Hematopoietic multipotent progenitor cell (in vitro differentiated cells): ENCODE results near the gene MS4A4A. TPM values are rescaled to one million over a fixed set of nuclear protein-coding genes. Genes with fewer than 3 reads are reported as not detected.
"Not testable (repeated sequence)": the region's sequence is repeated elsewhere in the genome, so short reads cannot be mapped to it uniquely, and the experiment has no call there.

ENCODE experiments used
- DNase-seq, 3 donors: peaks; one replicate each; pipeline ENCODE4 v3.0.0-alpha.2; 2011 to 2015; ENCODE audit warnings: low read depth in 2 of 3, low spot score in 2 of 3
- total RNA-seq: library from RNA; depleted of rRNA; stranded (reverse); fragments of >200 nt; gene quantifications from one replicate; pipeline ENCODE4 v1.2.3, GENCODE V29; 2012

MS4A4A gene
- total RNA-seq = 1.1 TPM

DNA sequence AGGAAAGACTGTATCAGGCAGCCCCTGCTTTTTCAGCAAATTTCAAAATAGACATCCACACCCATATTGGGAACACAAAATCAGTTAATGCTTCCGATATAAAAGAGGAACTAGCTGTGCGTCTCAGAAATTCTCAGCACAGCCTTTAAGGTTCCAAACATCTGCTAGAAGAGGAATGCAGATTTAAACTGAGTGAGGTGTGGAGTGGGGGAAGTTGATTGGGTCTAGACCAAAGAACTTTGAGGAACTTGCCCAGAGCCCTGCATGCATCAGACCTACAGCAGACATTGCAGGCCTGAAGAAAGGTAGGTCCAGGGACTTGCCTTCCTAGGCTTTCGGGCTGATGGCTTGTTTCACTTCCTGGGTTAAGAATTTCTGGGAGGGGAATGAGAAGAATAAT is at the start of gene MS4A4A:
MS4A4A (plus strand) TSS at position 255 of the 400 bp plus-strand sequence; CDS start at position 265, 10 bp downstream.
- peak in 2 of 3 donors; percentile 77 to 96 for DNase-seq

DNA sequence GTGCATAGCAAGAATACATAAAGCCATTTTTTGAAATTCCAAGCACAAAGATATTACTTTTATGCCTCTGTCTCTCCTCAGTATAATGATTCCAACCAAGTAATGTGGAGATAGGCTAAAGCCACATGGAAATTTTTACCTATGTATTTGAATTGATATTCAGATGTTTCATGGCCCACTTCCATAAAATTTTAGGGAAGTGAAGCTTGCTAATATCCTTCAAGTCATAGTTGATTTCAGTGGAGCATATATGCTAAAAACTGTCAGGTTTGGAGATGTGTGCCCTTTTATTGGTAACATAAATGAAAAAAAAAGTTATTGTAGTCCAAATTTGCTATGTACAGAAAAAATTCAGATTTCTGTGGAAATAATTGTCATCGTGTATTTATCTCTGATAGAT is 49.8 kb upstream of the MS4A4A start:
- DNase-seq = no peak

DNA sequence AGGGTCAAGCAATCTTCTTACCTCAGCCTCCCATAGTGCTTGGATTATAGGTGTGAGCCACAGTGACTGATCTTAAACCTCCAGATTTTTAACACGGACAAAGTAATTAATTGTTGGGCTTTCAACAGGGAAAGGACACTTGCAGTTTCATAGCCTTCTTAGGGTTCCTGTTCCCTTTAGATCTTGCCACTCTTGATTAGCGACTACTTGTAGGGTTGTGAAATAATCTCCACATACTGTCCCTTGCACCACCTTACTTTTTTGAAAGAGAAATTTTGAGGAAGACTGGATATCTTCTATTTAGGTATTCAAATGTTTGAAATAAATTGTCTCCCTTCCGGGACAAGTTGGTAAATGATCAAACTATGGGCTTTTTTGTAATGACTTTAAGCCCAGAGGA is 45.1 kb upstream of the MS4A4A start:
- DNase-seq = no peak

DNA sequence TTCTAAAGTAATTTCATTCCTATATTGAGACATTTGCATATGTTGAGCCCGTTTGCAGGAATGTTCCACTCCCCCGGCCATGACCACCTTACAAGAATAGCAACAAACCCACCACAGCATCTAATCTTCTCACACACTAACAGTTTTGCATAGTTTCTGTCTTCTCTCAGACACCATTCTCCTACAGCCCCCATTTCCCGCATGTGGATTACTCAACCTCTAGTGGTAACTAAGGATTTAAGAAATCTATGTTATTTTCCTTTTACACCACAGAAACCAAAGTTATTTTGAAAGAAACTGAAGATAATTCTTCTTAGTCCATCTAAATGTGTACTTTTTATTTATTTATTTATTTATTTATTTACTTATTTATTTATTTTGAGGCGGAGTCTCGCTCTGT is 39.8 kb upstream of the MS4A4A start:
- no peak for DNase-seq

DNA sequence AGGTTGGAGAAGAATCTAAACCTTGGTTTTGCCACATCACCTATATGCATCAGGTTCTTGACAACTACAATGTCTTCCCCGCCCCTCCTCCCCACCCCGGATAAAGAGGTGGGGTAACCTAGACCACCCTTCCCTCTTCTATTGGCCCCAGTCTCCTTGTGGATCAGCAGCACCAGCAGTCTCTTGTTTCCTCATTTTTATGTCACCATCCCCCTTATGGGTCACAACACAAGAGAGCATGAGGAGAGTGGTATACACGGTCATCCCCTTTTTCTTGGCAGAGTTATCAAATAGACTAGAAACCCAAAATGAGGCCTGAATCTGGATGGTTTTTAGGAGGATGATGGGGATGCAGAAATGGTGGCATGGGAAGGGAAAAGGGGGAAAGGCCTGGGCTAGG is 38.7 kb upstream of the MS4A4A start:
- no peak for DNase-seq

DNA sequence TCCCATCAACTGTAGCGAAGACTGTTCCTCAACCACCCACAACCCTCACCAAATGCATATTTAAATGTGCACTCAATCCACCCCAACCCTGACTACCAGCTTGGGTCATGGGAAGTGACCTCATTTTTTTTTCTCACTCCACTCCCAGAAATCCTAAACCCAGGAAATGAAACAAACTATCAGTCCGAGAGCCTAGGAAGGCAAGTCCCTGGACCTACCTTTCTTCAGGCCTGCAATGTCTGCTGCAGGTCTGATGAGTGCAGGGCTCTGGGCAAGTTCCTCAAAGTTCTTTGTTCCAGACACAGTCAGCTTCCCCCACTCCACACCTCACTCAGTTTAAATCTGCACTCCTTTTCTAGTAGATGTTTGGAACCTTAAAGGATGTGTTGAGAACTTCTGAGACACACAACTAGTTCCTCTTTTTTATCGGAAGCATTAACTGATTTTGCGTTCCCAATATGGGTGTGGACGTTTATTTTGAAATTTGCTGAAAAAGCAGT is 37.7 kb upstream of the MS4A4A start, which contains the start of gene MS4A4E:
MS4A4E (minus strand) TSS at position 398 of the 500 bp plus-strand sequence. CDS start 13,082 bp downstream, outside the sequence.
- DNase-seq = peak in 2 of 3 donors; percentile 26 to 83

DNA sequence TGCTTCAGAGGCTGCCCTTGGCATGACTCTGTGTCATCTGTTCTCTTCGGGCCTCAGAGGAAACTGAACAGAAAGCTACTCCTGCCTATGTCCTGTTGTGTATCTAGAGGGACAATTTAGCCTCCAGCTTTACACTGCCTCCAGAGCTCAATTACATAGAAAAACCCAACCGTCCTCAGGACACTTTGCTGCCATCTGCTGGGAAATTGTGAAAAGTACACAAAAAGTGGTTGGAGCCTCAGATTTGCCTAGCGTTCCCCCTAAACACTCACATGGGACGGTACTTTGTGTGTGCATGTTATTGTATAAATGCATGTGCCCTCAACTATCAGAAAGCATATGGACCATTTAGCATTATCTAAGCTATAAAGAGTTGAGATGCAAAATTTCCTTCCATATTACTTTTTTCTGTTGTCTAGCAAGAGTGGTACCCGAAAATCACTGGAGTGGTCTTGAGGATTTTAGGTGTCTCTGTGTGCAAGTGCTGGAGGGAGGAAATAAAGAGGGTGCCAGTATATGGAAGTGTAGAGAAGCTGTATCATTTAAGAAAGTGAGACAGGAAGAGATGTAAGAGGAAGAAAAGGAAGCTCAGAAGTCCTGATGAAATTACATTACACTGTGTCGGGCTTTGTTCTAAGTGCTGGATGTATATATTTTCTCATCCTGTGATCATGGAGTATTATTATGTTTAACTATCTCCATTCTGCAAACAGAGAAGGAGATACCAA is 28.8 kb upstream of the MS4A4A start:
- peak in 2 of 3 donors; percentile 27 to 82 for DNase-seq

DNA sequence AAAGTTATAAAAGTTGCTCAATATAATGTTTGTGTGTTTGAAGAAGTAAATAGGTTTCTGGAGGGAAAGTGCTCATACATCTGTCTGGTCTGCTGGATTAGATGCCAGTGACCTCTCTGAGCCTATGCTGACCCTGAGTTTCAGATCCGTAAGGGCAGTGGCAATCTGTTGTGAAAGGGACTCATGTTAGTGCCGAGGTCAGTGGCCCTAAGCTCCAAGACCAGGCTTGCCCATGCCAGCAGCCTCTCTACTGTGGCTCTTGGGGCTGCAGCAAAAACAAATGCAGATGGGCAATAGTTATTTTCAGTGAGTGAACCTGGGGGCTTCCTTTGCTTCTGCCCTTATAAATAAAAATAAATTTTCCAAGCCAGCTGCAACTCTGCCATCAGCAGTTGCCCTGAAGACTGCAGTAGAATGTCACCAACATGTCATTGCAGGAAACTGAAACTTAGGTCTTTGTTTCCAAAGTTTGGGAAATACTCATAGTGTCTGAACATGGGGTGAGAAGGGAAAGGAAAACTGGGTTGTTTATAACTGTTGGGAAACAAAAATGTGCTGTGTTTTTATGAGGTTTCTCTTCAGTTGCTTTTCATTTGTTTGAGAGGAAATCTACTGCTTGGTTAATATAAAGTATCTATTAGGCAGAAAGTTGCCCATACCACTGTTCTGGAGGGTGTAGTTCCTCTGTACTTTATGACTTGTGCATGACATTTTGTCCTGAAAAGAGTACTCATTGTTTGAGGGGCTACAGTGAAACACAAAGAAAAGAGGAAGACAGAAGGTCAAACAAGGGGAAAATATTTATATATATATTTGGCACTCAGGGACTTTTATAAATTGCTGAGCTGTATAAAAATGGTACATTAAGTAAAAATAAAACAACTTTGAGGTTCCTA is 28.0 kb upstream of the MS4A4A start:
- DNase-seq = peak in 1 of 3 donors; percentile 22

DNA sequence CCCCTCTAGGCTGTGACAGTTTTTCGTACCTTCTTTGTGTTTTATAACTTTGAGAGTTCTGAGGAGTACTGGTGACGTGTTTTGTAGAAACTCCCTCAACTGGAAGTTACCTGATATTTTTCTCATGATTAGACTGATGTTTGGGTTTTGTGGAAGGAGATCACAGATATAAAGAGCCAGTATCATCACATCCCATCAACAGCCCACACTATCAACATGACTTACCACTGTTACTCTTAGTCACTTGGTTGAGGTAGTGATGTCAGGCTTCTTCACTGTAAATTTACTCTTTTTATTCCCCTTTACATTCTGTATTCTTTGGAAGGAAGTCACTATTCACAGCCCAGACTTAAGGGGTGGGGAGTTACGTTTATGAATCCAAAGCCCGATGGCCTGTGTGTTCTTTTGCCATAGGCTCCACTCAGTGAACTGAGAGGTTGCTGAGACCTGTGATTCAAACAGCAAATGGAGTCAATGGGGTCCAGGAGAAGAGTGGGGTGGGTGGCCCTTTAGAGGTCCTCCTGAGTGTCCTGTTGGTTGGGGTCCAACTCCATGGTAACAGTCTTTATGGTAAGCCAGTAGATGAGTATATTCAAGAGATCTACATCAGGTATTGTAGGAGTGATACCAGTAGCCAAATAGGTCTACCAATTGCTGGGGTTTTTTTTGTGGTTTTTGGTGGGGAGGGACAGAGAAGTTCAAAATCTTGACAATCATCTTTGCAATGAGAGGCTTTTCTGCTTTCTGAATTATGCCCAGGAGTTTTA is 22.3 kb upstream of the MS4A4A start:
- no peak for DNase-seq

DNA sequence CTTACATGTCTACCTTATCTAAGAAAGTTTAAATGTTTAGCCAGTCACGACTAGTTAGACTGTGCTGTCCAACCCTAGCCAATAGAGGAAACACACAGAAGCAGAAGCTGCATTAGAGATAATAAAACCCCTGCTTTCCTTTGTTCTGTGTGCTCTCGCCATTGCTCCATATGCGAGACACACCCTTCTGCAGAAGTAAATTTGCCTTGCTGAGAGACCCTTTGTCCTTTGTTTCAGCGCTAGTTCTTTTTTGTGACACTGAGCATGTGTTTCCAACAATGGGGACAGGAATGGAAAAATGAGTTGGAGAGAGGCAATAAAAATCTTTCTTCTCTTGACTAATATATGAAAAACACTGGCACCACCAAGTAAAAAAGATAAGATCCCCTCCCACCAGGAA is 19.5 kb upstream of the MS4A4A start:
- no peak for DNase-seq

DNA sequence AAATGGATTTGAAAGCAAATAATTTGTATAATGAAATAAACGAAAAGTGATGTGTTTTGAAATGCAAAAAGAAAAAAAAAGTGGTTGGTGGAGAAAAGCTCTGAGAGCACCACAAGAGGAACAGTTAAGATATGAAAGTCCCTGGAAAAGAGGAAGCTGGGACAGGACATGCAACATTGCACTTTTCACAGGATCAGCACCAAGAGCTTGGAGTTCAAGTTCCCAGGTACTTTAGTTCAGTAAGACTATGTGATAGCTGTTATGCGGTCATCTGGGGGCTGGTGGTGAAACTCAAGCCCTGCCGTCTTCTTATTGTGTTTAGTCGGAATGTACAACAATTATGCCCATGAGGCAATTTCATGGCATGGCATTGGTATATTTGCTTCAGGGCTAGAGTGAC is 17.1 kb upstream of the MS4A4A start:
- no peak for DNase-seq

DNA sequence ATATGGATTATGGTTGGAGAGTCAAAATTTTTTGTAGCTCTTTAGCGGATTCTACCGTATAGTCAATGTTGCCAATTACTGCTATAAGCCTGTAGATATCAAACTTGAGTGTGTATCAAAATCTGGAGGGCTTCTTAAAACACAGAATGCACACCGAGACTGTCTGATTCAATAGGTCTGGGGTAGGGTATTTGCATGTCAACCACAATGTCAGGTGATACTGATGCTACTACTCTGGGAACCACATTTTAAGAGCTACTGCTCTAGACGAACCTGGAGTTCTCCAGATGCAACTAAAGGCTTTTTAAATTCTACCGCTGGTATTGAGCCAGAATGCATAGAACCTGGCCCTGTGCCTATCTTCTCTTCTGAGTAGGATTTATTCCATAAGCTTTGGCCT is 15.8 kb upstream of the MS4A4A start:
- no peak for DNase-seq

DNA sequence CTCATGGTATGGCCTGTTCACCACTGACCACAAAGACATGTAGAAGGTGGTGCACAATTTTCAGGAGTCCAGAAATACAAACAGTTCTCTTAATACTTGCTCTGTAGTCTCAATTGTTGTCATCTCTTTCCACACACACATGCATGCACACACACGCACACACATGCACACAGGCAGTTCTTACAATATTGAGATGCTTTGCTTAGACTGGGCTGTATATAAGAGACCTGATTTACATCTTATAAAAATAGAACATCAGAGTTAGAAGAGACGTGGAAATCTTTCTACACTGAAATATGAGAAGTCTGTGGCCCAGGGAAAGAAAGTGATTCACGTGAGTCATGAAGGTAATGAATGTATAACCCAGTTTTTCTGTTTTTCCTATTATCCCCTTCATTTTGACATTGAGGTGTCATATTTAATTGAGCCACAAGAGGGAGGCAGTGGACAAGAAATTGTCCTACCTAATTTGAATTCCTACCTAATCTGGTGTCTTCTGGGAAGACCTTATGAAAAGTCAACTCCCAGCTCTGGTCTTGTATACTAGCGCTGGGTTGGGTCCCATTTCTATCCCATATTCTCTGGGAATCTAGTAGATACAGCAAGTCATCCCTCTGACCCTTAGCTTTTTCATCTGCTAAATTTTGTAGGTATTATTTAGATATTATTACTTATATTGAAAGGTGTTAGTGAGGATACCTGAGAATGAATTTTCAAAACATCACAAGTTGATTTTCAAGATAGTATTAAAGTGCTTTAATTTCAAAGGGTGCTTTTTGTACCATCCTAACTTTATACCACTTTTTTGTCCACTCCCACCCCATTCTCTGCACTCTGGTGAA is 14.9 kb upstream of the MS4A4A start:
- peak in 2 of 3 donors; percentile 51 to 65 for DNase-seq

DNA sequence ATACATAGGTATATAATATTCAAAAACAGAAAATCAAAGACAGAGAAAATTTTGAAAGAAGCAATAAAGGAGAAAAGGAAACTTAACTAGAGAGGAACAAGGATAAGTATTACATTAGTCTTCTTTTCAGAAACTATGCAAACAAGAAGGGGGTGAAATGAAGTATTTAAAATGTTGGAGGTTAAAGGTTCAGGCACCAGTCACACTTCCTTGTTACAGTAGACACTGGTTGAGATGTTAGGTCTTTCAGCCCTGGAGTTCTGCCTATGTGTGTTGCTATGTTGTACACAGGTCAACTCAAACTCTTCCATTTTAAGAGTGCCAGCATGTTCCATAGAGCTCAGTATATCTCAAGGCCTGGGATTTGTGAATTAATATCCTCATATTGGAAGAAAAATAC is 6.0 kb upstream of the MS4A4A start:
- DNase-seq = no peak

DNA sequence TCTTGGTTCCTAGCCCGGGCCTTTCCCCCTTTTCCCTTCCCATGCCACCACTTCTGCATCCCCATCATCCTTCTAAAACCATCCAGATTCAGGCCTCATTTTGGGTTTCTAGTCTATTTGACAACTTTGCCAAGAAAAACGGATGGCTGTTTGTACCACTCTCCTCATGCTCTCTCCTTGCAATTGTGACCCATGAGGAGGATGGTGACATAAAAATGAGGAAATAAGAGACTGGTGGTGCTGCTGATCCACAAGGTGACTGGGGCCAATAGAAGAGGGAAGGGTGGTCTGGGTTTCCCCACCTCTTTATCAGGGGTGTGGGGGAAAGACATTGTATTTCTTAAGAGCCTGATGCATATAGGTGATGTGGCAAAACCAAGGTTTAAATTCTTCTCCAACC is 1.0 kb downstream of the MS4A4A start:
- DNase-seq = peak in 1 of 3 donors; percentile 2

DNA sequence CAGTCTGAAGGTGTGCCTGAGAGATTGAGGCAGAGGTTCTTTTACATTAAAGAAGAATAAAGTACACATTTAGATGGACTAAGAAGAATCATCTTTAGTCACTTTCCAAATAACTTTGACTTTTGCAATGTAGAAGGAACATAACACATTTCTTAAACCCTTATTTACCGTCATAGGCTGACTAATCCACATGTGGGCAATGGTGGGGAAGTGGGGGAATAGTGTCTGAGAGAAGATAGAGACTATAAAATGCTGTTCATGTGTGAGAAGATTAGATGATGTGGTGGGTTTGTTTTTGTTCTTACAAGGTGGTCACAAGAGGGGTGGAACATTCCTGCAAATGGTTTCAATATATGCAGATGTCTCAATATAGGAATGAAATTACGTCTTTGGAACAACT is 1.8 kb downstream of the MS4A4A start:
- DNase-seq = peak in 1 of 3 donors; percentile 16

DNA sequence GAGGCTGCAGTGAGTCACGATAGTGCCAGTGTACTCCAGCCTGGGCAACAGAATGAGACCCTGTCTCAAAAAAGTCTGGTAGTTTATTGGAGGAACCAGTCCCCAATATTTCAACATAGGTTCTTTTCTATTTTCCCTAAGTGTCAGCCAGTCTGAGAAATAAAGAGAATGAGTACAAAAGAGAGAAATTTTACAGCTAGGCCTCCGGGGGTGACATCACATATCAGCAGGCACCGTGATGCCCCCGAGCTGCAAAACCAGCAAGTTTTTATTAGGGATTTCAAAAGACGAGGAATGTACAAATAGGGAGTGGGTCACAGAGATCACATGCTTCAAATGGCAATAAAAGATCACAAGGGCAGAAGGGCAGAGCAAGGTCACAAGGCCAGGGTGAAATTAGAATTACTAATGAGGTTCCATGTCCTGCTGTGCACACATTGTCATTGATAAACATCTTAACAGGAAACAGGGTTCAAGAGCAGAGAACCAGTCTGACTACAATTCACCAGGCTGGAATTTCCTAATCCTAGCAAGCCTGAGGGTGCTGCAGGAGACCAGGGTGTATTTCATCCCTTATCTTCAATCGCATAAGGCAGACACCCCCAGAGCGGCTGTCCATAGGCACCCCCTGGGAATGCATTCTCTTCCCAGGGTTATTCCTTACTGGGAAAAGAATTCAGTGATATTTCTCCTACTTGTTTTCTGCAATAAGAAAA is 5.1 kb downstream of the MS4A4A start:
- not testable (repeated sequence) for DNase-seq

DNA sequence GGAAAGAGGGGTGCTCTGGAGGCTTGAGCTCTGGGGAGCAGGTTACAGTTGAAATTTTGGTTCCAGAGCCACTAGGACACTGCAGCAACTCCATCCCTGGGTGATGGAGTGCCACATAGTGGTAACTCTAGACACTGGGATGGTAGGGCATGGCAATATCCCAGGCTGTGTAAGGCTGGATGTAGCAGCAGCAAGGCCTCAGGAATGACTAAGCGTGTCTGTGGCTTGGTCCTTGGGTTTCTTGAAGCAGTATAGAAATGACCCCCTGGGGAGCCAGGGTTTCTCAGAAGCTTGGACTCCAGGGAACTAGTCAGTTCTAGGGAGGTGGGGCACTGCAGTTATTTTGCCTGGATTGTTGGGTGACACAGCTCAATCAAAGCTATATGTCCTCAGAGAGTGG is 8.1 kb downstream of the MS4A4A start:
- no peak for DNase-seq

DNA sequence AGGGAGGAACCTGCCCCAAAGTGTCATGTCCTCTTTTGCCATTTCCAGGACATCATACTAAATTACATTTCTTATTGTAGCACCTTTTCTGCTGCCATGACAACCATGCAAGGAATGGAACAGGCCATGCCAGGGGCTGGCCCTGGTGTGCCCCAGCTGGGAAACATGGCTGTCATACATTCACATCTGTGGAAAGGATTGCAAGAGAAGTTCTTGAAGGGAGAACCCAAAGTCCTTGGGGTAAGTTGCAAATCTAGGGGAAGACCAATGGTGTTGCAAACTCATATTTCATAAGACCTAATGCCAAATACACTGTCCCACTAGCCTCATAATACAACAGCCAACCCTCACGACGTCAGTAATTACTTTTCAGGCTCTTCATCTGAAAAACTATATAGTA is 11.7 kb downstream of the MS4A4A start:
- DNase-seq = no peak
